ENCODE data around the gene RASSF1.

RASSF1 gene

DNA sequence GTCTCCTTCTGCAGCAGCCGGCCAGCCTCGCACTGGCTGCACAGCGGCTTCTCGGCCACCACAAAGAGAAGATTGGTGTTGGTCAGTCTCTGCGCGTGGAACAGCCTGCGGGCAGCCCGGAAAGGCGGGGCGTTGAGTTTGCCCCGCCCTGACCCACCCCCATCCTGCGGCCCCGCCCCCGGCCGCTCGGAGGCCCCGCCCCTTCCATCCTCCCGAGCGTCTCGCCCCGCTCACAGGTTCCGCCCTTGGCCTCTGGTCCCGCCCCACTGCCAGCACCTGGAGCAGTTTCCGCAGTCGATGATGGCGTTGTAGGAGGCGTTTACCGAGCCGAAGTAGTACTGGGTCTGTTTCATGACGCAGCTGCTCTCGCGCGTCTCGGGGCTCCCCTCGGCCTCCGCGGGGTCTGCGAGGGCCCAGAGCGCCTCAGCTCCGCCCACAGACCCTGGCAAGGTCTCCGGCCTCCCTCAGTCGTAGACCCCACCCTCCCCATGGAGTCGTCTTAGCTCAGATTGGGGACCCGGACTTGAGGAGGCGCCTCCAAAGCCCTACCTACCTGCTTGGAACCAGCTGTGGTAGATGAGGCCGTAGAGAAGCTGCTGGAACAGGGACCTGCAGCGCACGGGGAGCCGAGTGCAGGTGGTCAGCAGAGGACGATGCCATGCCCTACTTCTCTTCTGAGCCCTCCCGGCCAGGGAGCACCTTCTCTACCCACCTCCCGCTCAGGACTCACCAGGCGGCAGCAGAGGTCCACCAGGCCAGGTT is 24.6 kb upstream of the RASSF1 start:
- DNase-seq, result peak; percentile 94

- no peak for DNase-seq
These were observed 24.0 kb upstream of the RASSF1 start for GRCh38 chr3:50364573-50365079.

- DNase-seq, result no peak
These were observed 19.1 kb upstream of the RASSF1 start for GRCh38 chr3:50359760-50360110.

- peak; percentile 99 for DNase-seq
These were observed 18.5 kb upstream of the RASSF1 start, which contains the start of gene TMEM115 for GRCh38 chr3:50358911-50359759. TMEM115 (minus strand) TSS chr3:50359521; CDS start chr3:50359063, 458 bp downstream.

DNA sequence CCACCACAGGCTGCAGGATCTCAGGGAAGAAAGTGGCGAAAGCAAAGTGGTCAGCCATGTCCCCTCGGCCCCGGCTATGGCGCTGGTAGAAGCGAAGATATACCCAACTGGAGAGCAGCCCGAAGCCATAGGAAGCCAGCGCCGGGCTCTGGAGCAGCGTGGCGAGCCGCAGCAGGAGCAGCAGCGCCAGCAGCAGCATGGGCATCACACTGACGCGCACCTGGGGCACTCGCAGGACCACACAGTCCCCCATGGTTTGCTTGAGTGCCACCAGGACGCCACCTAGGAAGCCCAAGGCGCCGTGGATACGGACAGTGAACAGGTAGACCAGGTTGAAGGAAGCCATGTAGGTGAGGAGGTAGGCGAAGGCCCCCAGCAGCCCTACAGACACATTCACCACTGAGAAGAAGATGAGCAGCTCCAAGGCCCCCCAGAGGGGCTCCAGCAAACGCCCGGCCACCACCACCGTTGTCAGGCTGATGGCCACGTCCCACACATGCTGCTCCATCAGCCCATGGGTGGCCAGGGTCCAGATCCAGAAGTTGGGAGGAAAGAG is 17.8 kb upstream of the RASSF1 start:
- no peak for DNase-seq

- DNase-seq, result no peak
These were observed 16.8 kb upstream of the RASSF1 start for GRCh38 chr3:50357481-50357880.

DNA sequence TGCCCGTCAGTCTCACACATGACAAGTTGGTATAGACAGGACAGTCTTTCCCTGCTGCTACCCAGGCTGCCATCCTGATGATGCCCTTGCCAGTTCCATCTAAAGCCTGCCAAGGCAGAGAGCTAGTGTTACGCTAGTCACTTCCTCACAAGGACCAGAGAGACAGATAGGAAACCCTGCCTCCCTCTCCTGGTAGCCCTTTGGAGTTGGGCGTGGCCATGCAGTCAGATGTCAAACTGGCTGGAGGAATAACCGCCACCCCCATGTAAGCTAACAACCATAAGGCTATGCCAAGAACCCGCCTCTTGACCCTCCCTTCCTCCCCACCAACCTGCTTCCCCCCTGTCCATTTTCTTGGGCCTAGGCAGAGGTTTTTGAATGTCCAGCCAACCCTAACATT is 15.9 kb upstream of the RASSF1 start:
- peak; percentile 87 for DNase-seq

GRCh38 chr3:50355829-50356552 is 15.4 kb upstream of the RASSF1 start:
- no peak for DNase-seq

- DNase-seq, result no peak
These were observed 14.2 kb upstream of the RASSF1 start for GRCh38 chr3:50354850-50355249.

- peak; percentile 80 for DNase-seq
These were observed 13.6 kb upstream of the RASSF1 start for GRCh38 chr3:50354186-50354764.

DNA sequence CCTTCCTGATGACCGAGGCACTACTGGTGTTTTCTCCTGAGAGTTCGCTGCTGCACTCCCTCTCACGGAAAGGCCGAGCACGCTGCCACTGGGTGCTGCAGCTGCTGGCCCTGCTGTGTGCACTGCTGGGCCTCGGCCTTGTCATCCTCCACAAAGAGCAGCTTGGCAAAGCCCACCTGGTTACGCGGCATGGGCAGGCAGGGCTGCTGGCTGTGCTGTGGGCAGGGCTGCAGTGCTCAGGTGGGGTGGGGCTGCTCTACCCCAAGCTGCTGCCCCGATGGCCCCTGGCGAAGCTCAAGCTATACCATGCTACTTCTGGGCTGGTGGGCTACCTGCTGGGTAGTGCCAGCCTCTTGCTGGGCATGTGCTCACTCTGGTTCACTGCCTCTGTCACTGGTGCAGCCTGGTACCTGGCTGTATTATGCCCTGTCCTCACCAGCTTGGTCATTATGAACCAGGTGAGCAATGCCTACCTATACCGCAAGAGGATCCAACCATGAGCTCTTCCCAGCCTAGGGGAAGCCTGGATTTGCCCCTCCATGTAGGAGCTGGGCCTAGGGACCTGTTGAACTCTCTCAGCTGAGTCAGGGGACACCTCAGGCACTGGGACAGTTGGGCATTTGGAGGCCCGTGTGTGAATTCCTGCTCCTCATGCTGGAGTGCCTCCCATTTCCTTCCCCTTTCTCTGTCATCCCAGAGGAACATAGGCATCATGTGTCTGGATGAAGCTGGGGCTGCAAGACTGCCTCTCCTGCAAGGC is 12.8 kb upstream of the RASSF1 start:
- DNase-seq, result no peak

- DNase-seq, result peak; percentile 70
These were observed 12.1 kb upstream of the RASSF1 start for GRCh38 chr3:50352781-50353180.

- DNase-seq, result no peak
These were observed 10.7 kb upstream of the RASSF1 start for GRCh38 chr3:50351323-50351697.

DNA sequence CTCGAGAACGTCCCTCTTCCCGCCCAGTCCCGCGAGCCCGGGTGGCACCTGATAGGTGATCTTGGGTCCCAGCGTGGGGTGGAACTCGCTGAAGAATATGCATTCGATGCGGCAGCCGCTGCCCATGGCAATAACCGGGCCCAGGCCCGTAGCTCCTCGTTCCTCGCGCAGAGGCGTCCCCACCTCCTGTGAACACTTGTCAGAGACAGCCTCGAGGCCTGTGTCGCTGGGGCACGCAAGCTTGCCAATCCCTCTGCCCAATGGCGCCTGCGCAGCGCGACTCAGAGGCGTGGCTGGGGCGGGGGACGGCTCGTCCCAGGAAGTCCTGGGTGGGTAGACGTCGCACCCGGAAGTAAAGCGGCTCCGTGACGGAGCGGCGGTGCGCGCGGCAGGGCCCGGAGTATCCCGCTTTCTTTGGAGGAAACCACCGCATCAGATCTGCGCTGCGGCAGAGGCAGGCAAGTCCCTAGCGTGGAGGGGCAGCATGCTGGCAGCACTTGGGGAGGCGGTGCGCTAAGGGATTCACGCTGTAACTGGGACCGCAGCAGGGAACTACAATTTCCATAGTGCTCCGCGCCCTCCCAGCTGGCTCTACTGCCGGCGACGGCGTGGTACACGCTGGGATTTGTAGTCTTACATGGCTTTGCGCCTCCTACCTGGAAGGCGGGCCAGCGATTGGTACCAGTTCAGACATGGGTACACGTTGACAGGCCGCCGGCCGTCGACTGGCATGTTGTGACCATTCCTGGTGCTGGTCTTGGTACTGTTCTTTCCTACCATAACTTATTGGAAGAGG is 10.1 kb upstream of the RASSF1 start, which contains the start of the genes CYB561D2 and NPRL2:
CYB561D2 (plus strand) TSS at position 336 of the 796 bp plus-strand sequence. CDS start 572 bp downstream, outside the sequence.
NPRL2 (minus strand) TSS at position 249 of the 796 bp plus-strand sequence; CDS start at position 126, 123 bp downstream.
- peak; percentile 97 for DNase-seq

DNA sequence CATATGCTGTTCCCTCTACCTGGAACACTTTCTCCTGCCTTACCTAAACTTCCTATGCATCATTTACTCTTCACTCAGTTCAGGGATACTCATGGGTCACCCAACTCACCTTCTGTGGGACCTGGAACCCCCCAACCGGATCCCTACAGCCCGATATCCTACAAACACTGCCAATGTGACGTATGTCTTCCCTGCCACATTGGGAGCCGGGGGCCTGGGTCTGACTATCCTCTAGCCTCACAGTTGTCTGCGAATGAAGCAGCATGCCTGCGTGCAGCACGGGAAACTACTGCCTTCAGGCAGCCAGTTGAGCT is 9.5 kb upstream of the RASSF1 start:
- DNase-seq, result no peak

DNA sequence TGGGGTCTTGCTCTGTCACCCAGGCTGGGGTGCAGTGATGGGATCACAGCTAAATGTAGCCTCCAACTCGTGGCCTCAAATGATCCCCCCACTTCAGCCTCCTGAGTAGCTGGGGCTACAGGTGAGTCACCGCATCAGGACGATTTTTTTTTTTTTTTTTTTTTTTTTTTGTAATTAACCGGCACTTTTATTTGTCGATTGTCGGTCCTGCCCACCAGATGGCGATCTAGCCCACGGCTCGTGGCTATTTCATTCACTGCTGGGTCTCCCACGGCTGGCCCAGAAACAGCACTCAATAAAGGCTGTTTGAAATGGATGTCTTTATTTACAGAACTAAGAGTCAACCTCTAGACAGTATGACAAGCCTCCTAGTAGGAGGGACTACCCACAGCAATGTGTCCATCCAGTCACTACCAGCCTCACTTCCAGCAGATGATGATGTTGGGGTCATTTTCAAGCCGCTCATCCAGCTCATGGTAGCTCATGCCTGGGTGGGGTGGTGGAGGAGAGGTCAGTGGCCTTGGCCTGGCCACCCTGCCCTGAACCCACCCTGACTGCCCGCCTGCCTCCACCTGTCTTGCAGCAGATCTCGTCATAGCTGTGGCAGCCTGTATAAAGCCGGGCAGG is 6.7 kb upstream of the RASSF1 start:
- DNase-seq, result peak; percentile 90

DNA sequence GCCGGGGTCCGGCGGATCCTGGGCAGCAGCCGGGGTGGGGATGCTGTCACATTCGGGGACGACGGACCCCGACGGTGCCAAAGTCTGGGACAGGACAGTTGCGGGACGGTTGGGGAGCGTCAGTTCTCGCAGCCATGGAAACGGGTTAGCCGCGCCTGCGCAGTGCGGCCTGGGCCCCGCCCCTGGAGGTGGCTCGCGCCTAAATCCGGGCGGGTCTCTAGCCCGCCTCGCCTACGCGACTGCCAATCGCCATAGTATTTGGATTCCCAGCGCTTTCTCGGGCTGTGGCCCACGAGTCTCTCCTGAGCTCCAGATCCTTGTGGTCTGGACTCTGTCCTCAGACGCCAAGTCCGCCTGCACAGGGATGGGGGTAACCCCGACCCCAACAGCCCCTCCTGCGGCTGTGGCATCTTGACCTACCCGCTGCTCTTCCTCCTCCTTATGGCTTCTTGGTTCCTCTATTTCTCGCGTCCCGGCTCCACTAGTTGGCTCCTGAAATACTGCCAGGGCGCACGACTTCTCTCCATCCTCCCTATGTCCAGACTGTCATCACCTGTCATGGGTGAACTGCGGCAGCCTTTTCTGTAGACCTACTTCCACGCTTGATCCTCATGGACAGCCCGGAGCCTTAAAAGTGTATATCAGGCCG is 5.1 kb upstream of the RASSF1 start, which contains the start of gene ZMYND10:
ZMYND10 (minus strand) TSS at position 147 of the 649 bp plus-strand sequence. CDS start 153 bp downstream, outside the sequence.
- peak; percentile 90 for DNase-seq

DNA sequence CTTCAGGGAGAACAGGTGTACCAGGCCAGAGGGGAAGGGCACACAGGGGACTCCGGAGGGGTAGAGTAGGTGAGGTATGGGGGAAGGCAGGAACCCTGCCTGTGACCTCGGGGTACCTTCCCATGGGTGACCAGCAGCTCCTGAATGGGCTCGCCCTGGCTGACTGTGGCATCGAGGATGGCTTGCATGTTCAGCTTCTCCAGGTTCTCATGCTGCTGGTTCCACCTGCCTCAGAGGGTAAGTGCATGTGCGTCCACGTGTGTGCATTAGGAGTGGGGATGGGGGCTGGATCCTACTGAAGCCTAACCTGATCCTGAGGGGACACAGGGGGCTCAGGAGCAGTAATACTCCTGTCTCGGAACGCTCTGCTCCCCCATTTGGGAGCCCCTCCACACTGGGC is 4.4 kb upstream of the RASSF1 start:
- DNase-seq, result no peak

- no peak for DNase-seq
These were observed 2.4 kb upstream of the RASSF1 start for GRCh38 chr3:50342813-50343633.

Measured in hematopoietic multipotent progenitor cell treated with erythropoietin and hydrocortisone succinate and interleukin-3 and kit ligand, for 6 days (in vitro differentiated cells).